ENCODE data around the gene SLC7A9.

SLC7A9 gene

GRCh38 chr19:32869369-32869965 is at the start of gene SLC7A9:
Gene SLC7A9, minus strand, starts transcription at chr19:32869767. Its CDS starts 1,233 bp downstream, at chr19:32868534.
- DNase-seq (ENCODE audit: low read depth) = no peak
- H3K4me3 ChIP-seq (ENCODE audit: low read depth, low read length) = no peak within 1 kb of the TSS
- no peak for TF ChIP-seq CTCF (IDR thresholded peaks at IDR 0.05; ENCODE audit: low read depth, low read length, missing control alignments)
- in situ Hi-C loops (cut with HindIII; ENCODE audit: low sequenced_read_pairs) = no loop called here

GRCh38 chr19:32919365-32919764 is 49.8 kb upstream of the SLC7A9 start:
- TF ChIP-seq CTCF (IDR thresholded peaks at IDR 0.05; ENCODE audit: low read depth, low read length, missing control alignments) = no peak
- H3K4me3 ChIP-seq (ENCODE audit: low read depth, low read length) = no peak overlapping the region
- no peak for DNase-seq (ENCODE audit: low read depth)
- in situ Hi-C loops (cut with HindIII; ENCODE audit: low sequenced_read_pairs) = no loop called here

GRCh38 chr19:32917616-32917996 is 48.0 kb upstream of the SLC7A9 start:
- TF ChIP-seq CTCF (IDR thresholded peaks at IDR 0.05; ENCODE audit: low read depth, low read length, missing control alignments) = no peak
- in situ Hi-C loops (cut with HindIII; ENCODE audit: low sequenced_read_pairs) = no loop called here
- no peak for DNase-seq (ENCODE audit: low read depth)
- H3K4me3 ChIP-seq (ENCODE audit: low read depth, low read length) = no peak overlapping the region

- in situ Hi-C loops (cut with HindIII; ENCODE audit: low sequenced_read_pairs) = no loop called here
- no peak for TF ChIP-seq CTCF (IDR thresholded peaks at IDR 0.05; ENCODE audit: low read depth, low read length, missing control alignments)
- no peak overlapping the region for H3K4me3 ChIP-seq (ENCODE audit: low read depth, low read length)
- DNase-seq (ENCODE audit: low read depth) = no peak
These were observed 47.5 kb upstream of the SLC7A9 start for GRCh38 chr19:32916969-32917615.

- in situ Hi-C loops (cut with HindIII; ENCODE audit: low sequenced_read_pairs) = no loop called here
- H3K4me3 ChIP-seq (ENCODE audit: low read depth, low read length) = no peak overlapping the region
- TF ChIP-seq CTCF (IDR thresholded peaks at IDR 0.05; ENCODE audit: low read depth, low read length, missing control alignments) = no peak
- DNase-seq (ENCODE audit: low read depth) = no peak
These were observed 45.5 kb upstream of the SLC7A9 start for GRCh38 chr19:32914879-32915660.

GRCh38 chr19:32911467-32911866 is 41.9 kb upstream of the SLC7A9 start:
- DNase-seq (ENCODE audit: low read depth) = no peak
- TF ChIP-seq CTCF (IDR thresholded peaks at IDR 0.05; ENCODE audit: low read depth, low read length, missing control alignments) = no peak
- in situ Hi-C loops (cut with HindIII; ENCODE audit: low sequenced_read_pairs) = no loop called here
- H3K4me3 ChIP-seq (ENCODE audit: low read depth, low read length) = no peak overlapping the region
